H9 (cell line): ENCODE results near the gene FBN2. TPM values are rescaled to one million over a fixed set of nuclear protein-coding genes. Genes with fewer than 3 reads are reported as not detected.

Experiments
- DNase-seq: peaks from one replicate; pipeline ENCODE4 v3.0.0-alpha.2; 2017
- H2AFZ ChIP-seq: one replicate; pipeline ENCODE4 v1.6.1; 2013; ENCODE audit warnings: mild to moderate bottlenecking, low read length, control low read depth, moderate library complexity
- H2AK5ac ChIP-seq: 2 replicates; pipeline ENCODE4 v1.6.1; 2013; ENCODE audit warnings: low read length, control low read depth, mixed read lengths; ENCODE audit not compliant: insufficient read length
- H2BK120ac ChIP-seq: one replicate; pipeline ENCODE4 v1.6.1; 2013; ENCODE audit warnings: low read depth, mild to moderate bottlenecking, low read length, control low read depth, inconsistent platforms; ENCODE audit not compliant: poor library complexity, severe bottlenecking
- H2BK12ac ChIP-seq: 2 replicates; pipeline ENCODE4 v1.6.1; 2013; ENCODE audit warnings: low read length, control low read depth, mixed read lengths, low read depth; ENCODE audit not compliant: insufficient read length
- H2BK15ac ChIP-seq: 2 replicates; pipeline ENCODE4 v1.6.1; 2013; ENCODE audit warnings: low read depth, low read length, control low read depth
- H2BK20ac ChIP-seq: one replicate; pipeline ENCODE4 v1.6.1; 2013; ENCODE audit warnings: low read depth, mild to moderate bottlenecking, low read length, control low read depth, inconsistent platforms; ENCODE audit not compliant: poor library complexity, severe bottlenecking
- H2BK5ac ChIP-seq: 2 replicates; pipeline ENCODE4 v1.6.1; 2013; ENCODE audit warnings: low read length, control low read depth, mixed read lengths; ENCODE audit not compliant: insufficient read length
- H3K14ac ChIP-seq: 2 replicates; pipeline ENCODE4 v1.6.1; 2013; ENCODE audit warnings: low read length, control low read depth; ENCODE audit not compliant: insufficient read depth
- H3K18ac ChIP-seq: 2 replicates; pipeline ENCODE4 v1.6.1; 2013; ENCODE audit warnings: low read depth, mild to moderate bottlenecking, mixed read lengths, low read length, control low read depth; ENCODE audit not compliant: insufficient read length
- H3K23ac ChIP-seq: 2 replicates; pipeline ENCODE4 v1.6.1; 2013; ENCODE audit warnings: low read length, control low read depth, mixed read lengths, low read depth; ENCODE audit not compliant: insufficient read length
- H3K23me2 ChIP-seq: 2 replicates; pipeline ENCODE4 v1.6.1; 2013; ENCODE audit warnings: low read depth, mild to moderate bottlenecking, mixed read lengths, low read length, control low read depth; ENCODE audit not compliant: insufficient read length, poor library complexity, severe bottlenecking
- H3K27ac ChIP-seq: 2 replicates; pipeline ENCODE4 v1.5.1; 2013; ENCODE audit warnings: low read length, control low read depth, mixed read lengths, low read depth; ENCODE audit not compliant: insufficient read length
- H3K27me3 ChIP-seq: 2 replicates; pipeline ENCODE4 v1.6.1; 2013; ENCODE audit warnings: low read length, control low read depth, inconsistent platforms; ENCODE audit not compliant: insufficient read depth
- H3K4ac ChIP-seq: 2 replicates; pipeline ENCODE4 v1.6.1; 2013; ENCODE audit warnings: low read depth, mild to moderate bottlenecking, control low read depth, inconsistent platforms, low read length, moderate library complexity
- H3K4me1 ChIP-seq: 2 replicates; pipeline ENCODE4 v1.6.1; 2013; ENCODE audit warnings: low read length, control low read depth, inconsistent platforms; ENCODE audit not compliant: insufficient read depth
- H3K4me2 ChIP-seq: 2 replicates; pipeline ENCODE4 v1.6.1; 2013; ENCODE audit warnings: low read length, control low read depth, mixed read lengths; ENCODE audit not compliant: insufficient read length, insufficient read depth
- H3K56ac ChIP-seq: 2 replicates; pipeline ENCODE4 v1.6.1; 2013; ENCODE audit warnings: low read depth, mild to moderate bottlenecking, mixed read lengths, low read length, control low read depth; ENCODE audit not compliant: insufficient read length
- H3K79me1 ChIP-seq: 2 replicates; pipeline ENCODE4 v1.6.1; 2013; ENCODE audit warnings: low read depth, mild to moderate bottlenecking, moderate library complexity, low read length, control low read depth, inconsistent platforms; ENCODE audit not compliant: insufficient read depth, poor library complexity, severe bottlenecking
- H3K79me2 ChIP-seq: 2 replicates; pipeline ENCODE4 v1.6.1; 2013; ENCODE audit warnings: low read length, control low read depth, inconsistent platforms; ENCODE audit not compliant: insufficient read depth
- H3K9ac ChIP-seq: 2 replicates; pipeline ENCODE4 v1.6.1; 2013; ENCODE audit warnings: low read length, control low read depth, mixed read lengths; ENCODE audit not compliant: insufficient read length; ENCODE audit errors: extremely low read depth
- H3K9me3 ChIP-seq: one replicate; pipeline ENCODE4 v1.6.1; 2013; ENCODE audit warnings: low read depth, low read length, inconsistent platforms; ENCODE audit not compliant: control insufficient read depth
- H3T11ph ChIP-seq: one replicate; pipeline ENCODE4 v1.6.1; 2013; ENCODE audit warnings: mild to moderate bottlenecking, low read length, control low read depth, inconsistent platforms
- H4K20me1 ChIP-seq: one replicate; pipeline ENCODE4 v1.6.1; 2013; ENCODE audit not compliant: control insufficient read depth, insufficient read length, insufficient read depth
- H4K5ac ChIP-seq: 2 replicates; pipeline ENCODE4 v1.6.1; 2013; ENCODE audit warnings: low read depth, mild to moderate bottlenecking, mixed read lengths, low read length, control low read depth; ENCODE audit not compliant: insufficient read length
- H4K8ac ChIP-seq: replicated peaks from 2 replicates; pipeline ENCODE4 v1.6.1; 2013; ENCODE audit warnings: low read length, control low read depth, mixed read lengths, low read depth; ENCODE audit not compliant: insufficient read length
- H4K91ac ChIP-seq: 2 replicates; pipeline ENCODE4 v1.6.1; 2013; ENCODE audit warnings: low read depth, mild to moderate bottlenecking, moderate library complexity, mixed read lengths, low read length, control low read depth; ENCODE audit not compliant: insufficient read length
- H3K27ac Mint-ChIP-seq, 3 experiments: 2 replicates in 2 of 3; 3 replicates in 1 of 3; pipeline ENCODE4 v1.8.0; 2020 to 2021; ENCODE audit warnings: mixed read lengths in 3 of 3, mild to moderate bottlenecking in 1 of 3, moderate library complexity in 1 of 3
- H3K27me3 Mint-ChIP-seq: 2 replicates; pipeline ENCODE4 v1.8.0; 2021; ENCODE audit warnings: low read depth, mild to moderate bottlenecking, moderate library complexity, mixed read lengths
- H3K36me3 Mint-ChIP-seq, 3 experiments: 2 replicates in 2 of 3; 3 replicates in 1 of 3; pipeline ENCODE4 v1.8.0; 2020 to 2021; ENCODE audit warnings: low read depth in 3 of 3, mixed read lengths in 3 of 3; ENCODE audit not compliant: insufficient read depth in 1 of 3
- H3K4me1 Mint-ChIP-seq, 2 experiments: 2 replicates each; pipeline ENCODE4 v1.8.0; 2020; ENCODE audit warnings: mixed read lengths in 2 of 2
- H3K4me3 Mint-ChIP-seq, 2 experiments: 2 replicates in 1 of 2; 3 replicates in 1 of 2; pipeline ENCODE4 v1.8.0; 2020 to 2021; ENCODE audit warnings: mild to moderate bottlenecking in 2 of 2, mixed read lengths in 2 of 2, moderate library complexity in 1 of 2
- H3K9me3 Mint-ChIP-seq, 2 experiments: 2 replicates in 1 of 2; 3 replicates in 1 of 2; pipeline ENCODE4 v1.8.0; 2020; ENCODE audit warnings: mild to moderate bottlenecking in 2 of 2, mixed read lengths in 2 of 2, moderate library complexity in 1 of 2
- WGBS: extraction: QIAGEN DNeasy Blood & Tissue Kit; methylation state at CpG from one replicate; pipeline ENCODE4 v1.1.7; 2013; ENCODE audit warnings: missing lambda C conversion rate, low lambda C conversion rate, mixed read lengths; ENCODE audit not compliant: insufficient read length; ENCODE audit errors: extremely low coverage; 5-methylcytosine and 5-hydroxymethylcytosine counted together
- total RNA-seq: library from RNA; stranded (reverse); gene quantifications from 2 replicates; pipeline ENCODE4 v1.2.1, GENCODE V29; 2021
- TF ChIP-seq, protein P1 (sequence below): fragments of 200-600 bp; sonication (generic); conservative IDR thresholded peaks from 3 replicates; pipeline ENCODE4 v1.8.0; 2021; ENCODE audit warnings: antibody characterized with exemption, mild to moderate bottlenecking

Gene FBN2
- total RNA-seq, 1 experiment from 2014 or later, result 8.3 TPM

GRCh38 chr5:128340648-128341047 lies 197.4 kb downstream of the FBN2 start:
- Mint-ChIP-seq H3K36me3 (peaks cover 8 to 32% (median 23%) of the 10 kb centered on the region in 3 experiments; a peak in 6 of 7 replicates), H3K9me3 (no peaks in the 10 kb centered on the region), H3K27ac (peak overlapping the region in 1 of 3 experiments; percentile 32; a peak in 1 of 7 replicates), H3K4me1 (no peaks in the 10 kb centered on the region; a peak in 2 of 4 replicates), H3K27me3 (no peaks in the 10 kb centered on the region), H3K4me3 (no peak overlapping the region)
- no peaks in the 10 kb centered on the region for H3K9me3 ChIP-seq
- H3K18ac ChIP-seq, result no peak overlapping the region
- no peak overlapping the region for H2AFZ ChIP-seq
- H3K79me2 ChIP-seq, result no peaks in the 10 kb centered on the region
- WGBS, result no CpG with 5 or more reads among the region's 2 CpGs
- H3K23ac ChIP-seq, result no peak overlapping the region
- no peaks in the 10 kb centered on the region for H4K20me1 ChIP-seq
- no peak overlapping the region for H2AK5ac ChIP-seq
- H4K8ac ChIP-seq, result no peak overlapping the region
- H3K14ac ChIP-seq, result no peak overlapping the region
- no peak overlapping the region for H2BK15ac ChIP-seq
- DNase-seq, result no peak
- no peak overlapping the region for H4K91ac ChIP-seq
- H3K27ac ChIP-seq, result no peak overlapping the region
- no peak overlapping the region for H2BK120ac ChIP-seq
- no peaks in the 10 kb centered on the region for H3K27me3 ChIP-seq
- no peaks in the 10 kb centered on the region for H3K23me2 ChIP-seq
- no peak overlapping the region for H2BK20ac ChIP-seq
- no peak overlapping the region for H2BK12ac ChIP-seq
- H3T11ph ChIP-seq, result no peak overlapping the region
- H3K9ac ChIP-seq, result no peak overlapping the region
- no peaks in the 10 kb centered on the region for H3K79me1 ChIP-seq
- H3K4ac ChIP-seq, result no peak overlapping the region
- TF ChIP-seq, protein P1, sequence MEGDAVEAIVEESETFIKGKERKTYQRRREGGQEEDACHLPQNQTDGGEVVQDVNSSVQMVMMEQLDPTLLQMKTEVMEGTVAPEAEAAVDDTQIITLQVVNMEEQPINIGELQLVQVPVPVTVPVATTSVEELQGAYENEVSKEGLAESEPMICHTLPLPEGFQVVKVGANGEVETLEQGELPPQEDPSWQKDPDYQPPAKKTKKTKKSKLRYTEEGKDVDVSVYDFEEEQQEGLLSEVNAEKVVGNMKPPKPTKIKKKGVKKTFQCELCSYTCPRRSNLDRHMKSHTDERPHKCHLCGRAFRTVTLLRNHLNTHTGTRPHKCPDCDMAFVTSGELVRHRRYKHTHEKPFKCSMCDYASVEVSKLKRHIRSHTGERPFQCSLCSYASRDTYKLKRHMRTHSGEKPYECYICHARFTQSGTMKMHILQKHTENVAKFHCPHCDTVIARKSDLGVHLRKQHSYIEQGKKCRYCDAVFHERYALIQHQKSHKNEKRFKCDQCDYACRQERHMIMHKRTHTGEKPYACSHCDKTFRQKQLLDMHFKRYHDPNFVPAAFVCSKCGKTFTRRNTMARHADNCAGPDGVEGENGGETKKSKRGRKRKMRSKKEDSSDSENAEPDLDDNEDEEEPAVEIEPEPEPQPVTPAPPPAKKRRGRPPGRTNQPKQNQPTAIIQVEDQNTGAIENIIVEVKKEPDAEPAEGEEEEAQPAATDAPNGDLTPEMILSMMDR, result no peak
- H3K56ac ChIP-seq, result no peak overlapping the region
- no peak overlapping the region for H3K4me2 ChIP-seq
- no peak overlapping the region for H2BK5ac ChIP-seq
- H4K5ac ChIP-seq, result no peak overlapping the region
- no peaks in the 10 kb centered on the region for H3K4me1 ChIP-seq
